Osteocyte (in vitro differentiated cells): ENCODE results near the gene FHIT. TPM values are rescaled to one million over a fixed set of nuclear protein-coding genes. Genes with fewer than 3 reads are reported as not detected.

Experiments
- DNase-seq: peaks from one replicate; pipeline ENCODE4 v3.0.0; 2021; ENCODE audit warnings: mixed read lengths; ENCODE audit not compliant: unreplicated experiment; ENCODE audit errors: extremely low spot score
- H3K27ac Mint-ChIP-seq: one replicate; pipeline ENCODE4 v1.8.0; 2021; ENCODE audit warnings: mild to moderate bottlenecking, mixed read lengths; ENCODE audit not compliant: unreplicated experiment
- H3K27me3 Mint-ChIP-seq: one replicate; pipeline ENCODE4 v1.8.0; 2021; ENCODE audit warnings: mixed read lengths; ENCODE audit not compliant: unreplicated experiment
- H3K36me3 Mint-ChIP-seq: one replicate; pipeline ENCODE4 v1.8.0; 2021; ENCODE audit warnings: mixed read lengths; ENCODE audit not compliant: unreplicated experiment
- H3K4me1 Mint-ChIP-seq: one replicate; pipeline ENCODE4 v1.8.0; 2021; ENCODE audit warnings: mixed read lengths; ENCODE audit not compliant: unreplicated experiment
- H3K4me3 Mint-ChIP-seq: one replicate; pipeline ENCODE4 v1.8.0; 2021; ENCODE audit warnings: mild to moderate bottlenecking, moderate library complexity, mixed read lengths; ENCODE audit not compliant: unreplicated experiment
- H3K9me3 Mint-ChIP-seq: one replicate; pipeline ENCODE4 v1.8.0; 2021; ENCODE audit warnings: mixed read lengths; ENCODE audit not compliant: unreplicated experiment
- total RNA-seq: library from RNA; stranded (reverse); gene quantifications from 2 replicates; pipeline ENCODE4 v1.2.1, GENCODE V29; 2021
- TF ChIP-seq, protein P1 (sequence below): fragments of 200-600 bp; sonication (generic); IDR thresholded peaks from 2 replicates; pipeline ENCODE4 v1.5.0; 2021; ENCODE audit warnings: antibody characterized with exemption, mild to moderate bottlenecking, moderate library complexity

The FHIT gene
- total RNA-seq, 1 donor from 2014 or later = 2.3 TPM

DNA sequence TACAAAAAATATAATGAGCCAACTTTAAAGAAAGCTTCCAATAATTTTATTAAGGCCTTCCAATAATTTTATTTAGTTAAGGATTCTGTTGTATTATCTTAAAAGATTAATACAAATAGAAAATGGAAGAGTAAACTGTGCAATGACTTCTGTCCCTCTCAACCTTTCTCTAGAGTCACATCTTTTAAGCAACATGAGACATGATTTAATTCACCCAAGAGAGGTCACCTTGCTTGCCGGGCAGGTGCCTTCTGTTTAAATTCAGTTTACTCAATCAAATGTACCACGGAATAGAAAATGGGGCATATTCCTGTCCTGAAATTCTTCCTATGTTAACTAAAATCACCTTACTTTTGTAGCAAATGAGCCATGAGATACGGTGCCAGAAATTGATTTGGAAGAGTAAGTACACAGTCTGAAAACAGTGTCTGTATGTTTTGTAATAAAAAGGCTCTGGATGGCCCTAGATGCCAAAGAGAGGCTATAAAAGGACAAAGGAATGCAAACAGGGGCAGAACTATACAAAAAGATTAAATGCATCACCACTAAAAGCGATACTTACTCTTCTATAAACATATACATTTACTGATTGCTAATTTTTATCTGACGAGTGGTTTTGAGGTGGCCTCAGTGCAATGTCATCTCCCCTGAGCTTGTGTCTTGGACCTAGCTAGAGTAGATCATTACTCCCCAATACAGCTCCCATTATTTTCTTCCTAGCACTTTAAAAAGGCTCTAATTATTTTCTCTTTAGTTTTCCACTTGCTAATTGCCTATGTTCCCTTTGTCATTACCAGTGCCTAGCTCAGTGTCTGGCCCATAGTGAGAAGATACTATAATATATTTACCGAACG, 134.0 kb downstream of the FHIT start:
- no peak overlapping the region for H3K27ac Mint-ChIP-seq

DNA sequence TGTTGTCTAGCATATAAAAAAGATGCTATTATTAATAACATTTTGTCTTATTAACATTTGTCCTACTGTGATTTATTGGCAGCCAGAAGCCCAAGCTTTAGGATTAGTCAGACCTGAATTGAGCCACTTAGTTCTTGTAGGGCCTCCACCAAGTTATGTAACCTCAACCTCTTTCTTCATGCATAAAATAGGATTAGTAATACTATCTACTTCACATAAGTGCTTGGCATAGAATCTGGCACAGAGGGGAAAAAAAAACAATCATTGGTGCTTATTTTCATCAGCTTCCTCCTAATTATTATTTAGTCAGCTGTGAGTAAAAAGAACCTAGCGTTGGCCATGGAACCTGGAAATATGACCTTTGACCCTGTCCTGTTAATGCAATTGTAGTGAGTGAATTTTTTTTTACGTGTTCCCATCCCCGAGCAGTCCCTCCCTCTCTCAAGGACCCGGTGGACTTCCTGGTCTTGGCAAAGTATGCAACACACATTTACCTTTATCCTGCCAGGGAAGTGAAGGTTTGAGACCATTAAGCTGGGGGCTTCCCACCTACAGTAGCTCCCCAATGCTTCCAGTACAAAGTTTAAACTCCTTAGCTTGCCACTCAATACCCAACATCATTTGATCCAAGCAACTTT, 136.8 kb downstream of the FHIT start:
- H3K4me1 Mint-ChIP-seq = no peaks in the 10 kb centered on the region
- no peaks in the 10 kb centered on the region for H3K36me3 Mint-ChIP-seq
- H3K9me3 Mint-ChIP-seq = no peaks in the 10 kb centered on the region
- no peak overlapping the region for H3K4me3 Mint-ChIP-seq
- H3K27ac Mint-ChIP-seq = no peak overlapping the region
- no peaks in the 10 kb centered on the region for H3K27me3 Mint-ChIP-seq
- DNase-seq = no peak
- TF ChIP-seq, protein P1, sequence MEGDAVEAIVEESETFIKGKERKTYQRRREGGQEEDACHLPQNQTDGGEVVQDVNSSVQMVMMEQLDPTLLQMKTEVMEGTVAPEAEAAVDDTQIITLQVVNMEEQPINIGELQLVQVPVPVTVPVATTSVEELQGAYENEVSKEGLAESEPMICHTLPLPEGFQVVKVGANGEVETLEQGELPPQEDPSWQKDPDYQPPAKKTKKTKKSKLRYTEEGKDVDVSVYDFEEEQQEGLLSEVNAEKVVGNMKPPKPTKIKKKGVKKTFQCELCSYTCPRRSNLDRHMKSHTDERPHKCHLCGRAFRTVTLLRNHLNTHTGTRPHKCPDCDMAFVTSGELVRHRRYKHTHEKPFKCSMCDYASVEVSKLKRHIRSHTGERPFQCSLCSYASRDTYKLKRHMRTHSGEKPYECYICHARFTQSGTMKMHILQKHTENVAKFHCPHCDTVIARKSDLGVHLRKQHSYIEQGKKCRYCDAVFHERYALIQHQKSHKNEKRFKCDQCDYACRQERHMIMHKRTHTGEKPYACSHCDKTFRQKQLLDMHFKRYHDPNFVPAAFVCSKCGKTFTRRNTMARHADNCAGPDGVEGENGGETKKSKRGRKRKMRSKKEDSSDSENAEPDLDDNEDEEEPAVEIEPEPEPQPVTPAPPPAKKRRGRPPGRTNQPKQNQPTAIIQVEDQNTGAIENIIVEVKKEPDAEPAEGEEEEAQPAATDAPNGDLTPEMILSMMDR = no peak

More for the DNA sequence above, 134.0 kb downstream of the FHIT start:
- H3K36me3 Mint-ChIP-seq = no peaks in the 10 kb centered on the region
- H3K9me3 Mint-ChIP-seq = peaks cover 15% of the 10 kb centered on the region
- TF ChIP-seq, protein P1 = no peak
- DNase-seq = no peak
- H3K27me3 Mint-ChIP-seq = peaks cover 2% of the 10 kb centered on the region
- no peaks in the 10 kb centered on the region for H3K4me1 Mint-ChIP-seq
- no peak overlapping the region for H3K4me3 Mint-ChIP-seq

DNA sequence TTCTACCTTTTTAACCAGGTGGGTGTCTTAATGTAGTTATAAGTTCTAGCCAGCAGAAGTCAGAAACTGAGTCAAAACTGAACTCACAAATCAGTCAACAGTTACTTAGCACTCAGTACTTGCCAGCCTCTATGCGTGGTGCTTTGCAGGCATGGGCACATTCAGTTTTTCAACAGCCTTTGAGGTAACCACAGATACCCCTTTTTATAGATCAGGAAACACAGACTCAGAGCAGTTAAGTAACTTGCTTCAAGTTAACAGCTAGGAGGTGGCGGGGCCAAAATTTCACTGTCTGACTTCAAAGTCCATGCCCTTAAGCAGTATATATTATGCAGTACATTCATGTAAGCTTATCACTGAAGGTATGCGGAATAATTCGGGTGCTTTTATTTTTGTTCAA, 139.4 kb downstream of the FHIT start:
- H3K4me3 Mint-ChIP-seq = no peak overlapping the region
- H3K9me3 Mint-ChIP-seq = no peaks in the 10 kb centered on the region
- no peak overlapping the region for H3K27ac Mint-ChIP-seq
- TF ChIP-seq, protein P1 = no peak
- peaks cover 3% of the 10 kb centered on the region for H3K27me3 Mint-ChIP-seq
- no peak for DNase-seq
- H3K4me1 Mint-ChIP-seq = no peaks in the 10 kb centered on the region
- H3K36me3 Mint-ChIP-seq = no peaks in the 10 kb centered on the region

DNA sequence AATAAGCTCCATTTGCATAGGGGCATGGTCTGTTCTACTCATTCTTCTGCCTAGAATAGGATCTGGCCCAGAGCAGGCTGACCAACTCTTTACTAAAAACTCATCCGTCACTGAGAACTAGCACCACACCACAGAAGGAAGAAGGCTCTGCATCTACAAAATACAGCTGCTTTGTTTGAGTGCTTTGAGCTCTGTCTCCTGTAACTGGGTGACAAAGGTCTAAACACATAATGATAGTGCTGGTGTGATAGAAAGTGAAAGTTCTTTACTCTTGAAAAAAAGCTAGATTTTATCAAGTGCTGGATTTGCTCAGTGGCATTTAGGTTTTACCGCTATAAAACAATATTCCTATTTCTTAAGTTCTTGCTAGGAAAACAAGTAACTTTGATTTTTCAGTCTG, 140.7 kb downstream of the FHIT start:
- Mint-ChIP-seq H3K36me3 (no peaks in the 10 kb centered on the region), H3K4me1 (no peaks in the 10 kb centered on the region), H3K9me3 (no peaks in the 10 kb centered on the region), H3K27ac (no peak overlapping the region), H3K27me3 (peaks cover 6% of the 10 kb centered on the region), H3K4me3 (no peak overlapping the region)
- TF ChIP-seq, protein P1 = no peak
- DNase-seq = no peak

DNA sequence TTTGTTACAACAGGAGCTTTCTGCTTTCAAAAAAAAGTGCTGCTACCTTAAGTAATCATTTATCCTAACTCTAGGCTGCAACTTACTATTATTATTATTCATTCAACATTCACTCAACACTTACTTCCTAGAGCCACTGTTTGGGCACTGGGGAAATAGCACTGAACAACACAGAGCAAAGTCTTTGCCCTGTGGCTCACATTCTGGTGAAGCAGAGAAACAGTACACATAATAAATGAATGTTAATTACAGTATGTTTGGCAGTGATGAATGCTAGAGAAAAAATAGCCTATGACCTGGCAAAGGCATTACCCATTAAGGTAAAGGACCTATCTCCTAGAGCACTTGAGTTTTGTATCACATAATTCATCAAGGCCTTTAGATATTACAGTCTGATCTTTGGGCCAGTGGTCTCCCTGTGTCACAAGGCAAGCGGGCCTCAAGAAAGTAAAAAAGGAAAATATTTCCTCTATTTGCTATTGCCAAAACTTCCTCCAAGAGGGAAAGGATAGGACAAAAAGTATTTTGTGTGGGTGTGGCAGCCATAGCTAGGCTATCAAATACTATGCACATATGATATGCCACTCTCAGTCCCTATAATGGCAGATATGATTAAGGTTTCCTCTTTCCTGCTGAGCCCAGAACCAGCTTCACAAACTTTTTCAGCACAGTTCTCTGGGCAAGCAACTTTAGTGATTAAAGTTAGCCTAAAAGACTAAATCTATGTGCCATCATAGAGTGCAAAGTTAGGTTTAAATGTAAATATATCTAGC, 142.8 kb downstream of the FHIT start:
- Mint-ChIP-seq H3K4me3 (no peak overlapping the region), H3K27ac (no peak overlapping the region), H3K36me3 (no peaks in the 10 kb centered on the region), H3K4me1 (no peaks in the 10 kb centered on the region), H3K9me3 (no peaks in the 10 kb centered on the region), H3K27me3 (peaks cover 19% of the 10 kb centered on the region)
- TF ChIP-seq, protein P1 = no peak
- DNase-seq = no peak
